Astrocyte of the cerebellum (primary cell): ENCODE measurements around the gene STOX2.
"Not testable (repeated sequence)": the region's sequence is repeated elsewhere in the genome, so short reads cannot be mapped to it uniquely, and the experiment has no call there.

Experiments
- DNase-seq: peaks from one replicate; pipeline ENCODE4 v3.0.0-alpha.2; 2011; ENCODE audit warnings: low read depth
- H3K4me3 ChIP-seq: 2 replicates; pipeline ENCODE4 v1.5.1; 2011; ENCODE audit warnings: mild to moderate bottlenecking, low read depth, low read length, moderate library complexity
- in situ Hi-C: cut with HindIII; loops from 2 replicates; pipeline ENCODE4 v1.10.0; 2017; ENCODE audit warnings: low sequenced_read_pairs
- TF ChIP-seq, protein P1 (sequence below): IDR thresholded peaks from 2 replicates; pipeline ENCODE4 v1.5.1; 2012; ENCODE audit warnings: low read length, low read depth, moderate library complexity, mild to moderate bottlenecking; ENCODE audit errors: missing control alignments

The STOX2 gene

GRCh38 chr4:183940864-183941263 lies 35.8 kb downstream of the STOX2 start:
- no peak overlapping the region for H3K4me3 ChIP-seq
- TF ChIP-seq, protein P1, sequence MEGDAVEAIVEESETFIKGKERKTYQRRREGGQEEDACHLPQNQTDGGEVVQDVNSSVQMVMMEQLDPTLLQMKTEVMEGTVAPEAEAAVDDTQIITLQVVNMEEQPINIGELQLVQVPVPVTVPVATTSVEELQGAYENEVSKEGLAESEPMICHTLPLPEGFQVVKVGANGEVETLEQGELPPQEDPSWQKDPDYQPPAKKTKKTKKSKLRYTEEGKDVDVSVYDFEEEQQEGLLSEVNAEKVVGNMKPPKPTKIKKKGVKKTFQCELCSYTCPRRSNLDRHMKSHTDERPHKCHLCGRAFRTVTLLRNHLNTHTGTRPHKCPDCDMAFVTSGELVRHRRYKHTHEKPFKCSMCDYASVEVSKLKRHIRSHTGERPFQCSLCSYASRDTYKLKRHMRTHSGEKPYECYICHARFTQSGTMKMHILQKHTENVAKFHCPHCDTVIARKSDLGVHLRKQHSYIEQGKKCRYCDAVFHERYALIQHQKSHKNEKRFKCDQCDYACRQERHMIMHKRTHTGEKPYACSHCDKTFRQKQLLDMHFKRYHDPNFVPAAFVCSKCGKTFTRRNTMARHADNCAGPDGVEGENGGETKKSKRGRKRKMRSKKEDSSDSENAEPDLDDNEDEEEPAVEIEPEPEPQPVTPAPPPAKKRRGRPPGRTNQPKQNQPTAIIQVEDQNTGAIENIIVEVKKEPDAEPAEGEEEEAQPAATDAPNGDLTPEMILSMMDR = no peak
- in situ Hi-C loops = no loop called here
- no peak for DNase-seq

DNA sequence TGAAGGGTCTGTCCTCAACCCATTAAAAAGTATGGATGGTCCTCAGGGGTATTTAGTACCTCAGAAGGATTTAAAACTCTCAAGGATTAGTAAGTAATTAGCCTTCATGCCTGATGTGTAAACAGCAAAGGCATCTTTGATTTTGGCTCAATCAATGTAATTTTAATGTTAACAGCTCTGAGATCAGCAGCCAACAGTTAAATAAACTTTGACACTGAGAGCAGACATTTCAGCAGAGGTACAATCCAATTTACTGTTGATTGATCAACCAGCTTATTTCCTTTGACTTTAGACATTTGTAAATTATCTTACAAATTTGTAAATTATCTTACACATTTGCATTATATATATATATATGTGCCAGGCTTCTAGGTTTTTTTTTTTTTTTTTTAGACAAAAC lies 36.9 kb downstream of the STOX2 start:
- DNase-seq = no peak
- in situ Hi-C loops = no loop called here
- TF ChIP-seq, protein P1 = no peak
- H3K4me3 ChIP-seq = no peak overlapping the region

DNA sequence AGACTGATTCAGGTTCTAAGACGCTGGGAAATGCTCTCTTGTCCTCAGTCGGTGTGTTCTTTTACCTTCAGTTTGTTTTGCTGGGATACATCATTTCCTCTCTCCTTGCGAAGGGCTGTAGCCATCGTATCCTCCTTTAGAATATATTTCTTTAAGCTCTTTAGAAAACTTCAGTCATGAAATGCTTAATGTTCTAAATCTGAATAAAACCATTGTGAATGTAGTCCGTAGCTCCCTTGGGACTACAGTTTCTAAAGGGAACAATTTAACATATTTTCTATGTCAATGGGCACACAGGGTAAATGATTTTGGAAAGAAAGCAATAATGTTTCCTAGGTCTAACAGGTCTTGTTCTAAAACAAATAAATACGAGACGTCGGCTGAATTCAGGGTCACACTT lies 40.6 kb downstream of the STOX2 start:
- H3K4me3 ChIP-seq = no peak overlapping the region
- in situ Hi-C loops = no loop called here
- TF ChIP-seq, protein P1 = no peak
- DNase-seq = no peak

GRCh38 chr4:183950536-183950935 lies 45.4 kb downstream of the STOX2 start:
- H3K4me3 ChIP-seq = no peak overlapping the region
- in situ Hi-C loops = no loop called here
- TF ChIP-seq, protein P1 = no peak
- DNase-seq = no peak

DNA sequence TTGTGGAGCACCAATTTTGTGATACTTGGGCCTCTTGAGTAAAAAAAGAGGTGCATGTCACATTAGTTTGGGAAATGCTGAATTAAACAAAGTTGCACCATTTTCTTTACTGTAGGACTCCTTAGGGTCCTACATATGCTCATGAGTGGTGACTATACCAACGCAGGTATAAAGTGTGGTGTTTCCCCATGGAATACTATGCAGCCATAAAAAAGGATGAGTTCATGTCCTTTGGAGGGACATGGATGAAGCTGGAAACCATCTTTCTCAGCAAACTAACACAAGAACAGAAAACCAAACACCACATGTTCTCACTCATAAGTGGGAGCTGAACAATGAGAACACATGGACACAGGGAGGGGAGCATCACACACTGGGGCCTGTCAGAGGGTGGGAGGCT lies 47.5 kb downstream of the STOX2 start:
- DNase-seq, H3K4me3 ChIP-seq, in situ Hi-C loops: not testable (repeated sequence)

GRCh38 chr4:183959319-183960045 lies 54.4 kb downstream of the STOX2 start:
- in situ Hi-C loops = no loop called here
- peak overlapping the region; percentile 20 for H3K4me3 ChIP-seq
- TF ChIP-seq, protein P1 = no peak
- DNase-seq = no peak

DNA sequence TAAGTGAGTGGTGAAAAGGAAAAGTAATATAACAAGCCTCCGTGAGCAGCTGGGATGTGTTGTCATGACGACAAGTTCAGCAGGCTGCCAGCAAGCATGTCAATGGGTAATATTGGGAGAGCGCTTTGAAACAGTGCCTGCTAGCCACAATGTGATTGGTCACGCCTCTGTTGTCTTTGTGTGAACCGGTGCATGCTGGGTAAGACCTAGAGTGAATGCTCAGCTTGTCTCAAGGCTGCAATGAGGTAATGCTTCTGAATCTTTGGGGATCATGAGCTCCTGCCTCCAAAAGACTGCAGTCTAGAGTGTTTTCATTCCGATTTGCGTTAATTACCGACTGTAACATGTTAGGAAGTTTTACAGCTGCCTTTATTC lies 54.9 kb downstream of the STOX2 start:
- DNase-seq = peak; percentile 83
- TF ChIP-seq, protein P1 = no peak
- H3K4me3 ChIP-seq = peak overlapping the region; percentile 20
- in situ Hi-C loops = no loop called here
